ENCODE data around the gene BIN2.

- TF ChIP-seq CTCF (IDR thresholded peaks at IDR 0.05) (no peak), REST (IDR thresholded peaks at IDR 0.05; ENCODE audit: insufficient read depth in 1 of 2, low read depth in 2 of 2, low read length in 1 of 2) (no peak), TCF7L2 (IDR thresholded peaks at IDR 0.05; ENCODE audit: low read depth, low read length) (no peak)
These were observed at the start of gene BIN2 for GRCh38 chr12:51323966-51324895.

Measured in Panc1 (cell line).